Neural progenitor cell (in vitro differentiated cells): Measurements from ENCODE around the gene TBC1D7.

Source experiments
- EZH2 ChIP-seq: fragments of 200-600 bp; sonication (generic); IDR thresholded peaks from 2 replicates; pipeline ENCODE4 v1.6.1; 2017; ENCODE audit warnings: antibody characterized with exemption, mild to moderate bottlenecking, moderate library complexity
- EZH2phosphoT487 ChIP-seq: fragments of 200-600 bp; sonication (generic); IDR thresholded peaks from 2 replicates; pipeline ENCODE4 v1.6.1; 2017; ENCODE audit warnings: antibody characterized with exemption
- TF ChIP-seq, protein P1 (sequence below): fragments of 200-600 bp; sonication (generic); IDR thresholded peaks from 2 replicates; pipeline ENCODE4 v1.5.1; 2017; ENCODE audit warnings: antibody characterized with exemption, mild to moderate bottlenecking

DNA sequence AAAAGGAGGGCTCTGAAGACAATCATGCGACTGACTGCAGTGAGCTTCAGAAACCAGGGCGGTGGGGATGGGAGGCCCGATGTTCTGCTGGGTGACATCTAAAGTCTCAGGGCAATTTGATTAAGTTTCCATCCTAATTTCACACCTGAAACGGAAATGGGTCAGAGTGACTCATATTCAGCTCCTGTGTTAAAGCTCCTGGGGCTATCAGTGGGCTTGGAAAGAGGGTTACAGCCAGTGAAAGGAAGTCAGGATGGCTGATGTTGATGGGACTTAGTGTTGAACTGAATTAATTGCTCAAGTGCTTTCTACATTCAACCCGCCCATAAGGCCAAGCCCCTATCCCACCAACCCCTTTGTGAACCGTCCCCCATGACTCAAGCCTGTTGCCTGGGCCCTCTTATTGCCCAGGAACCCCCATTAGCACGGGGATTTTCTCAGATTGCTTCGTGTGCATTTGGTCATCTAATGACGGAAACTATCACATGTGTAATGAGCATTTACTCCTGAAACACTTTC is 47.1 kb upstream of the TBC1D7 start:
- TF ChIP-seq, protein P1, sequence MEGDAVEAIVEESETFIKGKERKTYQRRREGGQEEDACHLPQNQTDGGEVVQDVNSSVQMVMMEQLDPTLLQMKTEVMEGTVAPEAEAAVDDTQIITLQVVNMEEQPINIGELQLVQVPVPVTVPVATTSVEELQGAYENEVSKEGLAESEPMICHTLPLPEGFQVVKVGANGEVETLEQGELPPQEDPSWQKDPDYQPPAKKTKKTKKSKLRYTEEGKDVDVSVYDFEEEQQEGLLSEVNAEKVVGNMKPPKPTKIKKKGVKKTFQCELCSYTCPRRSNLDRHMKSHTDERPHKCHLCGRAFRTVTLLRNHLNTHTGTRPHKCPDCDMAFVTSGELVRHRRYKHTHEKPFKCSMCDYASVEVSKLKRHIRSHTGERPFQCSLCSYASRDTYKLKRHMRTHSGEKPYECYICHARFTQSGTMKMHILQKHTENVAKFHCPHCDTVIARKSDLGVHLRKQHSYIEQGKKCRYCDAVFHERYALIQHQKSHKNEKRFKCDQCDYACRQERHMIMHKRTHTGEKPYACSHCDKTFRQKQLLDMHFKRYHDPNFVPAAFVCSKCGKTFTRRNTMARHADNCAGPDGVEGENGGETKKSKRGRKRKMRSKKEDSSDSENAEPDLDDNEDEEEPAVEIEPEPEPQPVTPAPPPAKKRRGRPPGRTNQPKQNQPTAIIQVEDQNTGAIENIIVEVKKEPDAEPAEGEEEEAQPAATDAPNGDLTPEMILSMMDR: no peak
- TF ChIP-seq EZH2phosphoT487: no peak
- TF ChIP-seq EZH2: no peak
